HG02973 (cell line): ENCODE measurements around the gene MYLK2.
"Not testable (repeated sequence)": the region's sequence is repeated elsewhere in the genome, so short reads cannot be mapped to it uniquely, and the experiment has no call there.

ENCODE experiments used
- ATAC-seq: cut with Tn5 transposase; IDR thresholded peaks from one replicate; pipeline ENCODE4 v1.9.1; 2021; ENCODE audit warnings: moderate library complexity; ENCODE audit not compliant: unreplicated experiment

MYLK2 gene

GRCh38 chr20:31819083-31819784 lies at the start of gene MYLK2:
TSS of gene MYLK2 (plus strand) at chr20:31819356. CDS start at chr20:31819581, 225 bp downstream.
- ATAC-seq: no peak

GRCh38 chr20:31769681-31770080 lies 49.5 kb upstream of the MYLK2 start:
- no peak for ATAC-seq

- ATAC-seq: no peak
Observed at GRCh38 chr20:31770243-31770642, 48.9 kb upstream of the MYLK2 start.

GRCh38 chr20:31774408-31774807 lies 44.7 kb upstream of the MYLK2 start:
- ATAC-seq: no peak

- ATAC-seq: no peak
Observed at GRCh38 chr20:31780839-31781238, 38.3 kb upstream of the MYLK2 start.

- ATAC-seq: no peak
Observed at GRCh38 chr20:31781945-31782344, 37.2 kb upstream of the MYLK2 start.

- no peak for ATAC-seq
Observed at GRCh38 chr20:31784354-31785044, 34.7 kb upstream of the MYLK2 start.

- ATAC-seq: no peak
Observed at GRCh38 chr20:31785089-31785488, 34.1 kb upstream of the MYLK2 start.

GRCh38 chr20:31788578-31788977 lies 30.6 kb upstream of the MYLK2 start:
- no peak for ATAC-seq

- no peak for ATAC-seq
Observed at GRCh38 chr20:31790401-31790800, 28.8 kb upstream of the MYLK2 start.

GRCh38 chr20:31797364-31797763 lies 21.8 kb upstream of the MYLK2 start:
- ATAC-seq: no peak

- no peak for ATAC-seq
Observed at GRCh38 chr20:31801508-31801907, 17.6 kb upstream of the MYLK2 start.

GRCh38 chr20:31803552-31804291 lies 15.4 kb upstream of the MYLK2 start:
- ATAC-seq: no peak

GRCh38 chr20:31806564-31807355 lies 12.4 kb upstream of the MYLK2 start:
- no peak for ATAC-seq

- ATAC-seq: no peak
Observed at GRCh38 chr20:31808481-31808880, 10.7 kb upstream of the MYLK2 start.

GRCh38 chr20:31809661-31810060 lies 9.5 kb upstream of the MYLK2 start:
- ATAC-seq: no peak

- ATAC-seq: no peak
Observed at GRCh38 chr20:31811198-31811597, 8.0 kb upstream of the MYLK2 start.

GRCh38 chr20:31811796-31812728 lies 7.1 kb upstream of the MYLK2 start:
- no peak for ATAC-seq

GRCh38 chr20:31813611-31814010 lies 5.5 kb upstream of the MYLK2 start:
- no peak for ATAC-seq

- ATAC-seq: not testable (repeated sequence)
Observed at GRCh38 chr20:31814142-31814541, 5.0 kb upstream of the MYLK2 start.
